ENCODE data around the gene TPO. TPM values are rescaled to one million over a fixed set of nuclear protein-coding genes. Genes with fewer than 3 reads are reported as not detected.

The TPO gene
- total RNA-seq, 1 donor from 2014 or later: not detected

DNA sequence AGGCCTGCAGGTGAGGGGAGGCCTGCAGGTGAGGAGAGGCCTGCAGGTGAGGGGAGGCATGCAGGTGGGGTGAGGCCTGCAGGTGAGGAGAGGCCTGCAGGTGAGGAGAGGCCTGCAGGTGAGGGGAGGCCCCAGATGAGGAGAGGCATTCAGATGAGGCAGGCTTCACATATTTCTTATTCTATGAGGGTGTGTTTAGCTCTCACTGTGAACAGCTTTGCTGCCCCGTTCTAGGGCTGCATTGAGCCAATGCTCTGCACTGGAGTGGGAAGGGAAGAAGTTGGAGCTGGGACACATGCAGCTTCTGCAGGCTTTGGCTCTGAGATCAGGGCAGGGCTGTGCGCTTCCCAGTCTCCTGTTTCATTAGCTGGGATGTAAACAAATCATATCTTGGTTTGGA, 19.5 kb downstream of the TPO start:
- Histone ChIP-seq H3K27ac (no peak overlapping the region), H3K4me3 (no peak overlapping the region), H3K27me3 (no peaks in the 10 kb centered on the region), H3K36me3 (no peaks in the 10 kb centered on the region), H3K9ac (no peak overlapping the region), H2AFZ (replicated peaks) (no peak overlapping the region), H3F3A (ENCODE audit: low read depth) (no peaks in the 10 kb centered on the region), H3K4me2 (no peak overlapping the region), H3K9me3 (ENCODE audit: low read depth) (no peaks in the 10 kb centered on the region), H3K4me1 (no peaks in the 10 kb centered on the region), H3K79me2 (ENCODE audit: low read depth) (no peaks in the 10 kb centered on the region), H4K20me1 (ENCODE audit: low read depth) (no peaks in the 10 kb centered on the region)
- no peak overlapping the region for H3K4me3 Mint-ChIP-seq
- peaks cover 3% of the 10 kb centered on the region for H3K4me1 Mint-ChIP-seq
- no peak for DNase-seq (ENCODE audit: low spot score)
- H3K27me3 Mint-ChIP-seq (ENCODE audit: insufficient read depth, low read depth): peaks cover 7% of the 10 kb centered on the region
- no peaks in the 10 kb centered on the region for H3K36me3 Mint-ChIP-seq
- no peaks in the 10 kb centered on the region for H3K9me3 Mint-ChIP-seq
- H3K27ac Mint-ChIP-seq: no peak overlapping the region
- TF ChIP-seq EZH2 (IDR thresholded peaks at IDR 0.05): no peak
- TF ChIP-seq EZH2phosphoT487 (IDR thresholded peaks at IDR 0.05): no peak
- TF ChIP-seq, protein P1, sequence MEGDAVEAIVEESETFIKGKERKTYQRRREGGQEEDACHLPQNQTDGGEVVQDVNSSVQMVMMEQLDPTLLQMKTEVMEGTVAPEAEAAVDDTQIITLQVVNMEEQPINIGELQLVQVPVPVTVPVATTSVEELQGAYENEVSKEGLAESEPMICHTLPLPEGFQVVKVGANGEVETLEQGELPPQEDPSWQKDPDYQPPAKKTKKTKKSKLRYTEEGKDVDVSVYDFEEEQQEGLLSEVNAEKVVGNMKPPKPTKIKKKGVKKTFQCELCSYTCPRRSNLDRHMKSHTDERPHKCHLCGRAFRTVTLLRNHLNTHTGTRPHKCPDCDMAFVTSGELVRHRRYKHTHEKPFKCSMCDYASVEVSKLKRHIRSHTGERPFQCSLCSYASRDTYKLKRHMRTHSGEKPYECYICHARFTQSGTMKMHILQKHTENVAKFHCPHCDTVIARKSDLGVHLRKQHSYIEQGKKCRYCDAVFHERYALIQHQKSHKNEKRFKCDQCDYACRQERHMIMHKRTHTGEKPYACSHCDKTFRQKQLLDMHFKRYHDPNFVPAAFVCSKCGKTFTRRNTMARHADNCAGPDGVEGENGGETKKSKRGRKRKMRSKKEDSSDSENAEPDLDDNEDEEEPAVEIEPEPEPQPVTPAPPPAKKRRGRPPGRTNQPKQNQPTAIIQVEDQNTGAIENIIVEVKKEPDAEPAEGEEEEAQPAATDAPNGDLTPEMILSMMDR (IDR thresholded peaks at IDR 0.05): no peak

DNA sequence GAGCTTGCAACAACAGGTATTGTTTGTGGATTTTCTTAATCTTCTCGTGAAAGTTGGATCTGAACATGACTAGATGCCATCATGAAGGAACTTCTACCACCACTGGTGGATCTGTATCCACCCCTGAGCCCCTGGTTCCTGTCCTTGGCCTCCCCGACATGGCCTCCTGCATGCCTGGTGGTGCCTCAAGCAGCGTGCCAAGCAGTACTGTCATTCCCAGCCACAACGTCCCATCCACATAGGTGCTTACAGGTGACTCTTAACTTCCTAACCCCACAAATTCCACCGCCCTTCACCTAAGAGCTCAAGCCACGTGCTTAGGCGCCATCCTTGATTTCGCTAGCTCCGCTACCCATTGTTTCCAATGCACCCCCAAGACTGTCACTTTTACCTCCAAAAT, 23.1 kb downstream of the TPO start:
- no peaks in the 10 kb centered on the region for H3K36me3 ChIP-seq
- no peak overlapping the region for H3K4me3 ChIP-seq
- Mint-ChIP-seq H3K36me3 (no peaks in the 10 kb centered on the region), H3K4me1 (peaks cover 3% of the 10 kb centered on the region), H3K9me3 (no peaks in the 10 kb centered on the region), H3K27me3 (ENCODE audit: insufficient read depth, low read depth) (peaks cover 12% of the 10 kb centered on the region), H3K4me3 (no peak overlapping the region), H3K27ac (no peak overlapping the region)
- no peaks in the 10 kb centered on the region for H3F3A ChIP-seq (ENCODE audit: low read depth)
- no peaks in the 10 kb centered on the region for H3K9me3 ChIP-seq (ENCODE audit: low read depth)
- H3K27ac ChIP-seq: no peak overlapping the region
- H3K79me2 ChIP-seq (ENCODE audit: low read depth): no peaks in the 10 kb centered on the region
- DNase-seq (ENCODE audit: low spot score): no peak
- H4K20me1 ChIP-seq (ENCODE audit: low read depth): no peaks in the 10 kb centered on the region
- no peaks in the 10 kb centered on the region for H3K27me3 ChIP-seq
- no peak for TF ChIP-seq EZH2 (IDR thresholded peaks at IDR 0.05)
- no peak overlapping the region for H3K4me2 ChIP-seq
- no peak overlapping the region for H3K9ac ChIP-seq
- H2AFZ ChIP-seq (replicated peaks): no peak overlapping the region
- H3K4me1 ChIP-seq: no peaks in the 10 kb centered on the region

DNA sequence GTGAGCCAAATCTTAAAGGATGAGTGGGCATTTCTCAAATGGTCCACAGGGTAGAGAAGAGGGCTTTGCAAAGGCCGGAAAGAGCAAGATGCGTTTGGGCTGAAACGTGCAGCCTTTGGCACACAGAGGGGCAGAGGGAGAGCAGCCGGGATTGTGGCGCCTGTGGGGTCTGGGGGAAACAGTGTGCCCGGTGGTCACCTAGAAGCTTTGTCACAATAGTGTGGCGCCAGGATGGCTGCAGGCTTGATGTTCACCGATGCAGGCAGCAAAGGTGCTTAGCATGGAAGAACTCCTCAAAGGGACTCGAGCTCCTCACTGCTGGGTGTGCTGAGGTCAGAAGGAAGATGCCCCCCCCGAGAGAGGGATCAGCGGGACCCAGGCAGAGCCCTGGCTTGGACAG, 23.8 kb downstream of the TPO start:
- no peak overlapping the region for H3K9ac ChIP-seq
- H3K36me3 Mint-ChIP-seq: no peaks in the 10 kb centered on the region
- peaks cover 2% of the 10 kb centered on the region for H3K9me3 Mint-ChIP-seq
- no peaks in the 10 kb centered on the region for H3K36me3 ChIP-seq
- H3K9me3 ChIP-seq (ENCODE audit: low read depth): no peaks in the 10 kb centered on the region
- no peak overlapping the region for H2AFZ ChIP-seq (replicated peaks)
- peaks cover 3% of the 10 kb centered on the region for H3K4me1 Mint-ChIP-seq
- no peak overlapping the region for H3K4me3 Mint-ChIP-seq
- H3K27me3 Mint-ChIP-seq (ENCODE audit: insufficient read depth, low read depth): peaks cover 12% of the 10 kb centered on the region
- H3K79me2 ChIP-seq (ENCODE audit: low read depth): no peaks in the 10 kb centered on the region
- no peaks in the 10 kb centered on the region for H3F3A ChIP-seq (ENCODE audit: low read depth)
- H3K4me2 ChIP-seq: no peak overlapping the region
- H3K27ac ChIP-seq: no peak overlapping the region
- TF ChIP-seq, protein P1 (IDR thresholded peaks at IDR 0.05): no peak
- TF ChIP-seq EZH2phosphoT487 (IDR thresholded peaks at IDR 0.05) (no peak), EZH2 (IDR thresholded peaks at IDR 0.05) (no peak)
- H3K4me3 ChIP-seq: no peak overlapping the region
- no peaks in the 10 kb centered on the region for H4K20me1 ChIP-seq (ENCODE audit: low read depth)
- no peak for DNase-seq (ENCODE audit: low spot score)
- H3K27ac Mint-ChIP-seq: no peak overlapping the region
- H3K27me3 ChIP-seq: no peaks in the 10 kb centered on the region
- H3K4me1 ChIP-seq: no peaks in the 10 kb centered on the region

DNA sequence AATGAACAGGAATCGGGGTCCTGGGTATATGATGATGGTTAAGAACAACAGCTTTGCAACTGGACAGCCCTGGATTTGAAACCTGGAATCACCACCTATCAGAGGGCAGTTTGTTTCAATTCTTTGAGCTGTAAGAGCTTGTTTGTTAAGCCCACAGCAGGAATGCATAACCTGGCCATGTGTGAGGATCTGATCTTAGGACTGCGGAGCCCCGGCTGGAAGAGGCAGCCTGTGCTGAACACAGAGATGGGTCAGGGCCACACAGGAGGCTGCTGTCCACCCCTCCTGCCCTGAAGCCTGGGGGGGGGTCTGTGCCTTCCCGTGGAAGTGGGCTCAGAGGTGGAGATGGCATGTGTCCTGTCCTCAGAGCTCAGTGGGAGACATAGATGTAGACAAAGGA, 24.3 kb downstream of the TPO start:
- Histone ChIP-seq H3K4me3 (no peak overlapping the region), H2AFZ (replicated peaks) (no peak overlapping the region), H3K27ac (no peak overlapping the region), H3K4me2 (no peak overlapping the region), H3K79me2 (ENCODE audit: low read depth) (no peaks in the 10 kb centered on the region), H3K9ac (no peak overlapping the region), H3F3A (ENCODE audit: low read depth) (no peaks in the 10 kb centered on the region), H3K27me3 (no peaks in the 10 kb centered on the region), H3K9me3 (ENCODE audit: low read depth) (no peaks in the 10 kb centered on the region), H3K36me3 (no peaks in the 10 kb centered on the region), H3K4me1 (no peaks in the 10 kb centered on the region), H4K20me1 (ENCODE audit: low read depth) (no peaks in the 10 kb centered on the region)
- H3K4me1 Mint-ChIP-seq: peaks cover 3% of the 10 kb centered on the region
- no peak overlapping the region for H3K27ac Mint-ChIP-seq
- H3K27me3 Mint-ChIP-seq (ENCODE audit: insufficient read depth, low read depth): peaks cover 10% of the 10 kb centered on the region
- no peak for TF ChIP-seq EZH2phosphoT487 (IDR thresholded peaks at IDR 0.05)
- TF ChIP-seq, protein P1 (IDR thresholded peaks at IDR 0.05): no peak
- no peak for TF ChIP-seq EZH2 (IDR thresholded peaks at IDR 0.05)
- DNase-seq (ENCODE audit: low spot score): no peak
- peaks cover 3% of the 10 kb centered on the region for H3K9me3 Mint-ChIP-seq
- H3K4me3 Mint-ChIP-seq: no peak overlapping the region
- H3K36me3 Mint-ChIP-seq: no peaks in the 10 kb centered on the region
